HG02763 (cell line): ENCODE results near the gene DGCR2.
A peak's percentile ranks its signal among the peaks of the same experiment; 100 is the strongest.

Experiments
- ATAC-seq: cut with Tn5 transposase; IDR thresholded peaks from one replicate; pipeline ENCODE4 v1.9.1; 2021; ENCODE audit warnings: mild to moderate bottlenecking, moderate library complexity; ENCODE audit not compliant: unreplicated experiment

Gene DGCR2

GRCh38 chr22:19127329-19128008, 5.3 kb upstream of the DGCR2 start:
- no peak for ATAC-seq

GRCh38 chr22:19126309-19127273, 4.4 kb upstream of the DGCR2 start:
- no peak for ATAC-seq

GRCh38 chr22:19125474-19126308, 3.5 kb upstream of the DGCR2 start:
- no peak for ATAC-seq

GRCh38 chr22:19125011-19125410, 2.8 kb upstream of the DGCR2 start:
- no peak for ATAC-seq

- no peak for ATAC-seq
Measured at GRCh38 chr22:19124377-19124776, 2.2 kb upstream of the DGCR2 start.

- no peak for ATAC-seq
Measured at GRCh38 chr22:19123936-19124335, 1.7 kb upstream of the DGCR2 start.

GRCh38 chr22:19122752-19123492, 710 bp upstream of the DGCR2 start:
- ATAC-seq: no peak

GRCh38 chr22:19121631-19122142, 525 bp downstream of the DGCR2 start:
- ATAC-seq: peak; percentile 11

GRCh38 chr22:19120829-19121630, 1.2 kb downstream of the DGCR2 start:
- no peak for ATAC-seq

- ATAC-seq: no peak
Measured at GRCh38 chr22:19119949-19120348, 2.3 kb downstream of the DGCR2 start.

- ATAC-seq: peak; percentile 35
Measured at GRCh38 chr22:19118329-19118880, 3.8 kb downstream of the DGCR2 start.

- ATAC-seq: no peak
Measured at GRCh38 chr22:19117111-19117512, 5.1 kb downstream of the DGCR2 start.

- ATAC-seq: no peak
Measured at GRCh38 chr22:19115628-19116027, 6.6 kb downstream of the DGCR2 start.

- no peak for ATAC-seq
Measured at GRCh38 chr22:19114984-19115552, 7.1 kb downstream of the DGCR2 start.

- no peak for ATAC-seq
Measured at GRCh38 chr22:19113429-19113828, 8.8 kb downstream of the DGCR2 start.

- no peak for ATAC-seq
Measured at GRCh38 chr22:19111584-19111983, 10.6 kb downstream of the DGCR2 start.

- ATAC-seq: no peak
Measured at GRCh38 chr22:19111140-19111539, 11.1 kb downstream of the DGCR2 start.

GRCh38 chr22:19110646-19111045, 11.6 kb downstream of the DGCR2 start:
- no peak for ATAC-seq

- no peak for ATAC-seq
Measured at GRCh38 chr22:19110064-19110458, 12.2 kb downstream of the DGCR2 start.
